ENCODE results near the gene PRSS8.

GRCh38 chr16:31105677-31106213 is 29.8 kb downstream of the PRSS8 start:
- TF ChIP-seq, protein P1, sequence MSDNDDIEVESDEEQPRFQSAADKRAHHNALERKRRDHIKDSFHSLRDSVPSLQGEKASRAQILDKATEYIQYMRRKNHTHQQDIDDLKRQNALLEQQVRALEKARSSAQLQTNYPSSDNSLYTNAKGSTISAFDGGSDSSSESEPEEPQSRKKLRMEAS (IDR thresholded peaks at IDR 0.05) = peak; percentile 41
- TF ChIP-seq ZBTB7A (IDR thresholded peaks at IDR 0.05; ENCODE audit: low read depth) = peak; percentile 77; the same call in 1 of the 2 replicates
